GM23338 (cell line): ENCODE measurements around the gene TMA16. TPM values are rescaled to one million over a fixed set of nuclear protein-coding genes. Genes with fewer than 3 reads are reported as not detected.

Source experiments
- ATAC-seq: fragments of 200-7000 bp; cut with Tn5 transposase; 3 replicates; pipeline ENCODE4 v1.9.1; 2020
- DNase-seq: peaks from one replicate; pipeline ENCODE4 v3.0.0-alpha.2; 2015; ENCODE audit warnings: low spot score
- H2AFZ ChIP-seq: fragments of 200-600 bp; sonication (generic); 2 replicates; pipeline ENCODE4 v1.8.0; 2016; ENCODE audit warnings: antibody characterized with exemption, mild to moderate bottlenecking, moderate library complexity
- H3F3A ChIP-seq: fragments of 200-600 bp; sonication (generic); replicated peaks from 2 replicates; pipeline ENCODE4 v1.8.0; 2017; ENCODE audit warnings: antibody characterized with exemption, mixed run types, low read depth
- H3K27ac ChIP-seq: fragments of 200-600 bp; sonication (generic); 2 replicates; pipeline ENCODE4 v1.6.1; 2016; ENCODE audit warnings: low read depth
- H3K27me3 ChIP-seq: fragments of 200-600 bp; sonication (generic); 2 replicates; pipeline ENCODE4 v1.8.0; 2016; ENCODE audit warnings: mild to moderate bottlenecking, mixed run types, moderate library complexity; ENCODE audit not compliant: insufficient read depth
- H3K36me3 ChIP-seq: fragments of 200-600 bp; sonication (generic); 2 replicates; pipeline ENCODE4 v1.8.0; 2016; ENCODE audit warnings: mild to moderate bottlenecking; ENCODE audit not compliant: insufficient read depth
- H3K4me1 ChIP-seq: fragments of 200-600 bp; sonication (generic); 2 replicates; pipeline ENCODE4 v1.8.0; 2016; ENCODE audit warnings: mild to moderate bottlenecking, moderate library complexity; ENCODE audit not compliant: insufficient read depth
- H3K4me2 ChIP-seq: fragments of 200-600 bp; sonication (generic); 2 replicates; pipeline ENCODE4 v1.7.1; 2017; ENCODE audit warnings: mixed run types
- H3K4me3 ChIP-seq: fragments of 200-600 bp; sonication (generic); 2 replicates; pipeline ENCODE4 v1.6.1; 2016; ENCODE audit warnings: mixed run types
- H3K79me2 ChIP-seq: fragments of 200-600 bp; sonication (generic); replicated peaks from 2 replicates; pipeline ENCODE4 v1.8.0; 2017; ENCODE audit warnings: mild to moderate bottlenecking; ENCODE audit not compliant: insufficient read depth
- H3K9me2 ChIP-seq: fragments of 200-600 bp; sonication (generic); 2 replicates; pipeline ENCODE4 v1.8.0; 2017; ENCODE audit not compliant: insufficient read depth
- H4K20me1 ChIP-seq: fragments of 200-600 bp; sonication (generic); replicated peaks from 2 replicates; pipeline ENCODE4 v1.8.0; 2017; ENCODE audit warnings: mild to moderate bottlenecking; ENCODE audit not compliant: insufficient read depth
- H3K27ac Mint-ChIP-seq: 2 replicates; pipeline ENCODE4 v1.8.0; 2020; ENCODE audit warnings: inconsistent platforms, mild to moderate bottlenecking, moderate library complexity, mixed read lengths
- H3K27me3 Mint-ChIP-seq: 3 replicates; pipeline ENCODE4 v1.8.0; 2022; ENCODE audit warnings: low read depth, mild to moderate bottlenecking, moderate library complexity, mixed read lengths, inconsistent platforms; ENCODE audit not compliant: insufficient read depth, poor library complexity
- H3K36me3 Mint-ChIP-seq: 3 replicates; pipeline ENCODE4 v1.8.0; 2021; ENCODE audit warnings: low read depth, mild to moderate bottlenecking, inconsistent platforms, moderate library complexity, mixed read lengths
- H3K4me1 Mint-ChIP-seq: 3 replicates; pipeline ENCODE4 v1.8.0; 2020; ENCODE audit warnings: mild to moderate bottlenecking, inconsistent platforms, mixed read lengths
- H3K4me3 Mint-ChIP-seq: 3 replicates; pipeline ENCODE4 v1.8.0; 2021; ENCODE audit warnings: moderate library complexity, mild to moderate bottlenecking, inconsistent platforms, mixed read lengths
- H3K9me3 Mint-ChIP-seq: 3 replicates; pipeline ENCODE4 v1.8.0; 2020; ENCODE audit warnings: moderate library complexity, mild to moderate bottlenecking, inconsistent platforms, mixed read lengths
- CTCF ChIP-seq, 2 experiments: fragments of 200-600 bp in 1 of 2; sonication (generic) in 1 of 2; conservative IDR thresholded peaks; 2 replicates each; pipeline versions ENCODE4 v1.5.1 to v1.6.1; 2016 to 2017; ENCODE audit warnings: antibody characterized with exemption in 2 of 2, low read depth in 2 of 2, mild to moderate bottlenecking in 2 of 2, moderate library complexity in 1 of 2
- ETS1 ChIP-seq: IDR thresholded peaks from 2 replicates; pipeline ENCODE4 v1.6.1; 2016; ENCODE audit warnings: antibody characterized with exemption
- EZH2 ChIP-seq: fragments of 200-600 bp; sonication (generic); IDR thresholded peaks from one replicate; pipeline ENCODE4 v1.8.0; 2017; ENCODE audit warnings: antibody characterized with exemption, mild to moderate bottlenecking, low read depth; ENCODE audit not compliant: unreplicated experiment
- EZH2phosphoT487 ChIP-seq: fragments of 200-600 bp; sonication (generic); IDR thresholded peaks from one replicate; pipeline ENCODE4 v1.8.1; 2018; ENCODE audit warnings: antibody characterized with exemption; ENCODE audit not compliant: unreplicated experiment
- JUNB ChIP-seq: IDR thresholded peaks from one replicate; pipeline ENCODE4 v1.6.1; 2016; ENCODE audit warnings: antibody characterized with exemption; ENCODE audit not compliant: unreplicated experiment
- NANOG ChIP-seq: IDR thresholded peaks from 2 replicates; pipeline ENCODE4 v1.6.1; 2016; ENCODE audit warnings: antibody characterized with exemption, borderline replicate concordance
- REST ChIP-seq: IDR thresholded peaks from one replicate; pipeline ENCODE4 v1.6.1; 2018; ENCODE audit warnings: antibody characterized with exemption; ENCODE audit not compliant: unreplicated experiment
- STAT1 ChIP-seq: IDR thresholded peaks from one replicate; pipeline ENCODE4 v1.6.1; 2016; ENCODE audit warnings: antibody characterized with exemption; ENCODE audit not compliant: unreplicated experiment
- ZNF331 ChIP-seq: fragments of 250-450 bp; sonication (Bioruptor Pico); IDR thresholded peaks from 2 replicates; pipeline ENCODE4 v1.5.0; 2020; ENCODE audit warnings: low read depth, mild to moderate bottlenecking, moderate library complexity
- ZNF462 ChIP-seq: fragments of 250-450 bp; sonication (Bioruptor Pico); IDR thresholded peaks from 2 replicates; pipeline ENCODE4 v1.5.0; 2020; ENCODE audit warnings: mild to moderate bottlenecking, moderate library complexity
- polyA plus RNA-seq: library from polyadenylated mRNA; unstranded; fragments of >200 nt; fragmentation: Nextera tagmentation; extraction: Ambion mirVana; gene quantifications from 2 replicates; pipeline ENCODE4 v1.2.1, GENCODE V29; 2016
- total RNA-seq: library from RNA; depleted of rRNA; stranded (reverse); fragments of >200 nt; shearing (Covaris generic); gene quantifications from 2 replicates; pipeline ENCODE4 v1.2.3, GENCODE V29; 2014

The TMA16 gene
- total and polyA plus RNA-seq, 2 experiments from 2014 or later, result 46.4 to 96.1 TPM

- no peaks in the 10 kb centered on the region; the same call in 1 of the 2 replicates for H3F3A ChIP-seq
- H3K27me3 Mint-ChIP-seq, result peaks cover 8% of the 10 kb centered on the region
- no peak overlapping the region for H3K4me2 ChIP-seq
Observed at GRCh38 chr4:163489929-163490328, 4.6 kb upstream of the TMA16 start.

More at GRCh38 chr4:163489929-163490328, 4.6 kb upstream of the TMA16 start:
- no peak overlapping the region for H3K4me3 Mint-ChIP-seq
- H3K9me3 Mint-ChIP-seq, result peaks cover 2% of the 10 kb centered on the region; the same call in 2 of the 3 replicates
- no peaks in the 10 kb centered on the region for H3K36me3 Mint-ChIP-seq
- ATAC-seq (no peak), DNase-seq (no peak)
- H3K4me1 ChIP-seq, result peaks cover 4% of the 10 kb centered on the region; the same call in 1 of the 2 replicates
- H3K79me2 ChIP-seq, result peaks cover 4% of the 10 kb centered on the region; the same call in 1 of the 2 replicates
- no peaks in the 10 kb centered on the region for H3K36me3 ChIP-seq
- H2AFZ ChIP-seq, result no peak overlapping the region
- no peak overlapping the region for H3K4me3 ChIP-seq
- no peaks in the 10 kb centered on the region for H3K9me2 ChIP-seq
- no peak overlapping the region for H3K27ac ChIP-seq
- H3K4me1 Mint-ChIP-seq, result peaks cover 4% of the 10 kb centered on the region; the same call in 2 of the 3 replicates
- no peaks in the 10 kb centered on the region for H3K27me3 ChIP-seq
- H3K27ac Mint-ChIP-seq, result no peak overlapping the region
- TF ChIP-seq REST (no peak), STAT1 (no peak), EZH2 (no peak), EZH2phosphoT487 (no peak), NANOG (no peak), JUNB (no peak), ETS1 (no peak), ZNF331 (CRISPR knock-in tag) (no peak), CTCF (conservative IDR thresholded peaks at IDR 0.05; ENCODE audit: low read depth in 2 of 2) (no peak), ZNF462 (CRISPR knock-in tag) (no peak)
- H4K20me1 ChIP-seq, result no peaks in the 10 kb centered on the region
